Chondrocyte (in vitro differentiated cells): ENCODE results near the gene PHLPP1. TPM values are rescaled to one million over a fixed set of nuclear protein-coding genes. Genes with fewer than 3 reads are reported as not detected.
A peak's percentile ranks its signal among the peaks of the same experiment; 100 is the strongest.

Experiments used
- DNase-seq: peaks from one replicate; pipeline ENCODE4 v3.0.0; 2021; ENCODE audit warnings: mixed read lengths, low spot score
- H3K27ac Mint-ChIP-seq: one replicate; pipeline ENCODE4 v1.8.0; 2021; ENCODE audit warnings: mild to moderate bottlenecking, moderate library complexity, mixed read lengths; ENCODE audit not compliant: unreplicated experiment
- H3K27me3 Mint-ChIP-seq: 2 replicates; pipeline ENCODE4 v1.8.0; 2021; ENCODE audit warnings: low read depth, mixed read lengths
- H3K36me3 Mint-ChIP-seq: 2 replicates; pipeline ENCODE4 v1.8.0; 2021; ENCODE audit warnings: low read depth, mixed read lengths
- H3K4me1 Mint-ChIP-seq: 2 replicates; pipeline ENCODE4 v1.8.0; 2021; ENCODE audit warnings: low read depth, mild to moderate bottlenecking, mixed read lengths
- H3K4me3 Mint-ChIP-seq: one replicate; pipeline ENCODE4 v1.8.0; 2021; ENCODE audit warnings: mild to moderate bottlenecking, moderate library complexity, mixed read lengths; ENCODE audit not compliant: unreplicated experiment
- H3K9me3 Mint-ChIP-seq: 2 replicates; pipeline ENCODE4 v1.8.0; 2021; ENCODE audit warnings: low read depth, mixed read lengths
- total RNA-seq: library from RNA; stranded (reverse); gene quantifications from 3 replicates; pipeline ENCODE4 v1.2.1, GENCODE V29; 2021
- TF ChIP-seq, protein P1 (sequence below): fragments of 200-600 bp; sonication (generic); IDR thresholded peaks from 2 replicates; pipeline ENCODE4 v1.5.0; 2021; ENCODE audit warnings: antibody characterized with exemption, mild to moderate bottlenecking, moderate library complexity

Gene PHLPP1
- total RNA-seq, 1 donor from 2014 or later = 10.4 TPM

DNA sequence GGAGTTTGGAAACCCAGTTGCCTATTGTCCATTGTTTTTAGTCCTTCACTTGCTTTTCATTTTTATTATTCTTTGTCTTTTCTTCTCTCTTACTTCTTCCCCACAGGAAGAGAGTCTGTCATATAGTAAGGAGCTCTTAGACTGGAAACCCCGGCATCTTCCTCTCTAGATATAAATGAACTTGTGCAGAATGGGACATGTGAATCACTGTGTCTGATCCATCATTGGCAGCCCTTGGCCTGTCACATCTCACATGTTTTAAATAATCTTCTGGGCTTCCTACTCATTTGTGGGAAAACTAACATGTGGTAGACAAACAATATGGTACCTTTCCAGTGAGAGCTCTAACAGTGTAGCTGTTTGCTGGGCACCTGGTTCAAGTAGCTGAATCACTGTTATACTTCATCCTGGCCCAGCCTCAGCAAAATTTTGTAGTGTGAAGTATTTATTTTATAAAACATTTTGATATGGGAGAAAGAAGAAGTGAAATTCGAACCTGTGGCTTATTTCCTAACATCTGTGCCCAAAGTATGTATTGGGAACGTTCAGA lies 112.8 kb downstream of the PHLPP1 start:
- Mint-ChIP-seq H3K4me1 (peaks cover 41% of the 10 kb centered on the region), H3K27ac (peak overlapping the region; percentile 25), H3K27me3 (no peaks in the 10 kb centered on the region), H3K36me3 (no peaks in the 10 kb centered on the region), H3K9me3 (no peaks in the 10 kb centered on the region), H3K4me3 (no peak overlapping the region)
- DNase-seq = no peak
- TF ChIP-seq, protein P1, sequence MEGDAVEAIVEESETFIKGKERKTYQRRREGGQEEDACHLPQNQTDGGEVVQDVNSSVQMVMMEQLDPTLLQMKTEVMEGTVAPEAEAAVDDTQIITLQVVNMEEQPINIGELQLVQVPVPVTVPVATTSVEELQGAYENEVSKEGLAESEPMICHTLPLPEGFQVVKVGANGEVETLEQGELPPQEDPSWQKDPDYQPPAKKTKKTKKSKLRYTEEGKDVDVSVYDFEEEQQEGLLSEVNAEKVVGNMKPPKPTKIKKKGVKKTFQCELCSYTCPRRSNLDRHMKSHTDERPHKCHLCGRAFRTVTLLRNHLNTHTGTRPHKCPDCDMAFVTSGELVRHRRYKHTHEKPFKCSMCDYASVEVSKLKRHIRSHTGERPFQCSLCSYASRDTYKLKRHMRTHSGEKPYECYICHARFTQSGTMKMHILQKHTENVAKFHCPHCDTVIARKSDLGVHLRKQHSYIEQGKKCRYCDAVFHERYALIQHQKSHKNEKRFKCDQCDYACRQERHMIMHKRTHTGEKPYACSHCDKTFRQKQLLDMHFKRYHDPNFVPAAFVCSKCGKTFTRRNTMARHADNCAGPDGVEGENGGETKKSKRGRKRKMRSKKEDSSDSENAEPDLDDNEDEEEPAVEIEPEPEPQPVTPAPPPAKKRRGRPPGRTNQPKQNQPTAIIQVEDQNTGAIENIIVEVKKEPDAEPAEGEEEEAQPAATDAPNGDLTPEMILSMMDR = no peak

DNA sequence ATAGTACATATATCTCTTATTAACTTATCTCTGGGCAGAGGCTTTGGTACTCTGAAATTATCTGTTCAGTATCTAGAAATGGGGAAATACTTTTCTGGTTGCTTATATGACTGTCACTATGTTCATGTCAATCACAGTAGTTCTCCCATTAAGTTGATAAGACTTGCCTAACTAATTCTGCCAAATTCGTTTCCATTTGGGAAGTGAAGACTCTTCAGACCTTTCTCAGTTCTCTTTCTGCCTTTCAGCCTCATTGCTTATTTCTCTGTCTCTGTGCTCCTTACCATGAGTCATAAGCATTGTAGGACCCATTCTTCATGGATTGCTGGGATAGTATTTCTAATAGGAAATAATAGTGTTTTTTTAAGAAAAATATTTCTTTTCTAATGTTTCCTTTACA lies 113.5 kb downstream of the PHLPP1 start:
- H3K4me1 Mint-ChIP-seq = peaks cover 41% of the 10 kb centered on the region
- H3K4me3 Mint-ChIP-seq = no peak overlapping the region
- TF ChIP-seq, protein P1 = no peak
- H3K27me3 Mint-ChIP-seq = no peaks in the 10 kb centered on the region
- H3K27ac Mint-ChIP-seq = no peak overlapping the region
- H3K36me3 Mint-ChIP-seq = no peaks in the 10 kb centered on the region
- no peaks in the 10 kb centered on the region for H3K9me3 Mint-ChIP-seq
- DNase-seq = no peak

DNA sequence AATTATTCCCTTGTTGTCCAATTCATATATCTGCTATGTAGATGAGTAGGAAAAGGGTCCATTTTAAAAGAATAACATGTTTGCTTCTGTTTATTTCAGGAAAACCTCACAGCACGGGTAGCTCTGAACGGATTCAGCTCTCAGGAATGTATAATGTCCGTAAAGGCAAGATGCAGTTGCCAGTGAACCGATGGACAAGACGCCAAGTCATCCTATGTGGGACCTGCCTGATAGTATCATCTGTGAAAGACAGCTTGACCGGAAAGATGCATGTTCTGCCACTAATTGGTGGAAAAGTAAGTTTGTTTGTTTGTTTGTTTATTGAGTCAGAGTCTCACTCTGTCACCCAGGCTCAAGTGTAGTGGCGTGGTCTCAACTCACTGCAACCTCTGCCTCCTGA lies 114.6 kb downstream of the PHLPP1 start:
- no peaks in the 10 kb centered on the region for H3K9me3 Mint-ChIP-seq
- no peak overlapping the region for H3K4me3 Mint-ChIP-seq
- no peak for DNase-seq
- H3K4me1 Mint-ChIP-seq = peaks cover 39% of the 10 kb centered on the region
- no peaks in the 10 kb centered on the region for H3K27me3 Mint-ChIP-seq
- H3K36me3 Mint-ChIP-seq = no peaks in the 10 kb centered on the region
- TF ChIP-seq, protein P1 = no peak
- H3K27ac Mint-ChIP-seq = peak overlapping the region; percentile 15

- Mint-ChIP-seq H3K4me1 (peaks cover 29% of the 10 kb centered on the region), H3K27ac (no peak overlapping the region), H3K36me3 (no peaks in the 10 kb centered on the region), H3K27me3 (no peaks in the 10 kb centered on the region), H3K9me3 (no peaks in the 10 kb centered on the region), H3K4me3 (no peak overlapping the region)
- DNase-seq = no peak
- TF ChIP-seq, protein P1 = no peak
Measured at GRCh38 chr18:62832282-62832681, 116.9 kb downstream of the PHLPP1 start.

- TF ChIP-seq, protein P1 = no peak
- no peak for DNase-seq
- Mint-ChIP-seq H3K4me1 (peaks cover 17% of the 10 kb centered on the region), H3K9me3 (no peaks in the 10 kb centered on the region), H3K27me3 (no peaks in the 10 kb centered on the region), H3K4me3 (no peak overlapping the region), H3K36me3 (no peaks in the 10 kb centered on the region), H3K27ac (no peak overlapping the region)
Measured at GRCh38 chr18:62833494-62833893, 118.2 kb downstream of the PHLPP1 start.
